ENCODE data around the gene FFAR3. TPM values are rescaled to one million over a fixed set of nuclear protein-coding genes. Genes with fewer than 3 reads are reported as not detected.

Gene FFAR3
- total and polyA plus RNA-seq, 2 donors (not counting 3 experiments of a cell fraction or from before 2014, with no cell fraction given): not detected

DNA sequence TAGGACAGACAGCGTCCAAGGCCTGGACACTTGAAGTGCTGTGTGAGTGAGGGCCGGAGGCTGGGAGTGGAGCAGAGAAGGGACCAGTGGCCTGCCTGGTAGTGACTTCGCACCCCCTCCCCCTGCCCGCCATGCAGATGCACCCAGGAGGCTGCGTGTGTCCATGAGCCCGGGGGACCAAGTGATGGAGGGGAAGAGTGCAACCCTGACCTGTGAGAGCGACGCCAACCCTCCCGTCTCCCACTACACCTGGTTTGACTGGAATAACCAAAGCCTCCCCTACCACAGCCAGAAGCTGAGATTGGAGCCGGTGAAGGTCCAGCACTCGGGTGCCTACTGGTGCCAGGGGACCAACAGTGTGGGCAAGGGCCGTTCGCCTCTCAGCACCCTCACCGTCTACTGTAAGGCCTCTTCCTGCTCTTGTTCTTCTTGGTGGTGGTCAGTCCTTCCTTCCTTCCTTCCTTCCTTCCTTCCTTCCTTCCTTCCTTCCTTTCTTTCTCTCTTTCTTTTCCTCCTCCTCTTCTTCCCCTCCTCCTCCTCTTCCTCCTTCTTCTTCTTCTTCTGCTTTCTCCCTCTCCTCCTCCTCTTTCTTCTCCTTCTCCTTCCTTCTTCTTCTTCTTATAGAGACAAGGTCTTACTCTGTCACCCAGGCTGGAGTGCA lies 16.6 kb upstream of the FFAR3 start:
- CTCF ChIA-PET: interaction anchor here (1.9 kb wide), 1 partner anchor 11 kb away, joined by 9 read pairs; no protein-coding TSS in a partner anchor
- TF ChIP-seq, protein P1, sequence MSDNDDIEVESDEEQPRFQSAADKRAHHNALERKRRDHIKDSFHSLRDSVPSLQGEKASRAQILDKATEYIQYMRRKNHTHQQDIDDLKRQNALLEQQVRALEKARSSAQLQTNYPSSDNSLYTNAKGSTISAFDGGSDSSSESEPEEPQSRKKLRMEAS (IDR thresholded peaks at IDR 0.05; ENCODE audit: insufficient read depth, insufficient read length): no peak
- no peak for TF ChIP-seq GATA2 (IDR thresholded peaks at IDR 0.05; ENCODE audit: insufficient read depth, insufficient read length, low read depth, low read length)
- dilution Hi-C loops (cut with MboI; ENCODE audit: extremely low pct_ligation_motif_present, low sequenced_read_pairs): no loop called here

DNA sequence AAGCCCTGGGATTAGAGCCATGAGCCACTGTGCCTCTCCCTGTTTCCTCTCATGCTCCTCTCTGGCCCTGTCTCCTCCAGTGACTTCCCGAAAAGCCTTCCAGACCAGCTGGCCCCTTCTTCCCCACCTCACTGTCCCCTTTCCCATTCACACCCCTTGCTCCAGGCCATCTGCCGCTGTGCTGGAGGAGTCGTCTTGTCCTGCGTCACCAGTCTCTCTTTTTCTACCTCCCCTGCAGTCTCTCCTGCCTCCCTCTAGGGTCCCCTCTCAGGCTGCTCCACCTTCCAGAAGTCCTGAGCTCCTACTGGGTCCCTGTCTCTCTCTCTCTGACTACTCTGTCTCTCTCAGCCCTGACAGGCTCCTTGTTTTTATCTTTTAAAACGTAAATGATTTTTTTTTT lies 15.8 kb upstream of the FFAR3 start:
- CTCF ChIA-PET: interaction anchor here (1.9 kb wide), 1 partner anchor 11 kb away, joined by 9 read pairs; no protein-coding TSS in a partner anchor
- Histone ChIP-seq H3K9ac (replicated peaks; ENCODE audit: extremely low read depth, insufficient read depth, low read length) (no peak overlapping the region), H3K4me3 (replicated peaks in 1 of 3; ENCODE audit: insufficient read depth in 1 of 3, low read depth in 1 of 3, low read length in 3 of 3) (no peak overlapping the region), H3K79me2 (ENCODE audit: control insufficient read depth, insufficient read depth, low read length) (no peaks in the 10 kb centered on the region), H3K4me1 (ENCODE audit: control insufficient read depth, extremely low read depth, insufficient read depth, low read length) (no peaks in the 10 kb centered on the region), H3K36me3 (ENCODE audit: control insufficient read depth in 2 of 2, extremely low read depth in 1 of 2, insufficient read depth in 2 of 2, low read length in 2 of 2) (no peaks in the 10 kb centered on the region), H4K20me1 (replicated peaks; ENCODE audit: control insufficient read depth, extremely low read depth, insufficient read depth, low read length) (no peaks in the 10 kb centered on the region), H3K9me3 (replicated peaks; ENCODE audit: control insufficient read depth, insufficient read depth, low read length) (no peaks in the 10 kb centered on the region), H3K27me3 (ENCODE audit: control insufficient read depth in 2 of 2, insufficient read depth in 2 of 2, low read length in 2 of 2) (no peaks in the 10 kb centered on the region), H3K4me2 (ENCODE audit: insufficient read depth, low read length) (no peak overlapping the region), H3K27ac (ENCODE audit: insufficient read depth, low read depth, low read length) (no peak overlapping the region), H3K9me1 (replicated peaks; ENCODE audit: control insufficient read depth, extremely low read depth, insufficient read depth, low read length) (no peaks in the 10 kb centered on the region), H2AFZ (ENCODE audit: low read depth, low read length) (no peak overlapping the region)
- POLR2A ChIA-PET: no interaction called here
- intact Hi-C loops (cut with micrococcal nuclease): no loop called here
- no TSS peak for BruUV-seq (replicated peaks)
- FAIRE-seq (no peak), DNase-seq (ENCODE audit: low read depth, low spot score) (no peak)
- TF ChIP-seq FOS (IDR thresholded peaks at IDR 0.05; ENCODE audit: borderline replicate concordance, insufficient read depth, low read length): no peak
- no peak for TF ChIP-seq EZH2 (IDR thresholded peaks at IDR 0.05; ENCODE audit: borderline replicate concordance, low read depth, low read length, severe bottlenecking)
- no peak for TF ChIP-seq CTCF (IDR thresholded peaks at IDR 0.05; ENCODE audit: extremely low read depth in 1 of 2, insufficient read depth in 1 of 2, low read depth in 1 of 2, low read length in 2 of 2)
- no peak for TF ChIP-seq POLR2A (IDR thresholded peaks at IDR 0.05; ENCODE audit: low read depth, low read length)
- TF ChIP-seq GATA2 (IDR thresholded peaks at IDR 0.05; ENCODE audit: insufficient read depth, insufficient read length, low read depth, low read length): no peak
- no peak for TF ChIP-seq JUN (IDR thresholded peaks at IDR 0.05; ENCODE audit: borderline replicate concordance, insufficient read depth, insufficient read length, low read depth)
- TF ChIP-seq MYC (IDR thresholded peaks at IDR 0.05; ENCODE audit: low read depth, low read length): no peak
- TF ChIP-seq, protein P1 (IDR thresholded peaks at IDR 0.05; ENCODE audit: insufficient read depth, insufficient read length): no peak
- no peak for TF ChIP-seq POLR2AphosphoS5 (IDR thresholded peaks at IDR 0.05; ENCODE audit: insufficient read depth, low read depth, low read length)
- dilution Hi-C loops (cut with MboI; ENCODE audit: extremely low pct_ligation_motif_present, low sequenced_read_pairs): no loop called here

More for the DNA sequence above, 16.6 kb upstream of the FFAR3 start:
- intact Hi-C loops (cut with micrococcal nuclease): no loop called here
- no peak for FAIRE-seq
- H3K4me1 ChIP-seq (ENCODE audit: control insufficient read depth, extremely low read depth, insufficient read depth, low read length): no peaks in the 10 kb centered on the region
- H3K9ac ChIP-seq (replicated peaks; ENCODE audit: extremely low read depth, insufficient read depth, low read length): no peak overlapping the region
- H4K20me1 ChIP-seq (replicated peaks; ENCODE audit: control insufficient read depth, extremely low read depth, insufficient read depth, low read length): no peaks in the 10 kb centered on the region
- no peaks in the 10 kb centered on the region for H3K9me1 ChIP-seq (replicated peaks; ENCODE audit: control insufficient read depth, extremely low read depth, insufficient read depth, low read length)
- no peak overlapping the region for H3K4me2 ChIP-seq (ENCODE audit: insufficient read depth, low read length)
- no peak overlapping the region for H2AFZ ChIP-seq (ENCODE audit: low read depth, low read length)
- no peaks in the 10 kb centered on the region for H3K27me3 ChIP-seq (ENCODE audit: control insufficient read depth in 2 of 2, insufficient read depth in 2 of 2, low read length in 2 of 2)
- no peak overlapping the region for H3K27ac ChIP-seq (ENCODE audit: insufficient read depth, low read depth, low read length)
- no peaks in the 10 kb centered on the region for H3K9me3 ChIP-seq (replicated peaks; ENCODE audit: control insufficient read depth, insufficient read depth, low read length)
- POLR2A ChIA-PET: no interaction called here
- no peaks in the 10 kb centered on the region for H3K36me3 ChIP-seq (ENCODE audit: control insufficient read depth in 2 of 2, extremely low read depth in 1 of 2, insufficient read depth in 2 of 2, low read length in 2 of 2)
- H3K79me2 ChIP-seq (ENCODE audit: control insufficient read depth, insufficient read depth, low read length): no peaks in the 10 kb centered on the region
- no peak overlapping the region for H3K4me3 ChIP-seq (replicated peaks in 1 of 3; ENCODE audit: insufficient read depth in 1 of 3, low read depth in 1 of 3, low read length in 3 of 3)
- no peak for DNase-seq (ENCODE audit: low read depth, low spot score)
- BruUV-seq (replicated peaks): no TSS peak

Data from endothelial cell of umbilical vein (primary cell).